NCI-H748 (cell line): ENCODE data around the gene CDRT15L2.
"Not testable (repeated sequence)": the region's sequence is repeated elsewhere in the genome, so short reads cannot be mapped to it uniquely, and the experiment has no call there.

Experiments
- DNase-seq: peaks from one replicate; lab custom pipeline; 2025; ENCODE audit not compliant: unreplicated experiment; lab: John Stamatoyannopoulos, UW

The CDRT15L2 gene

GRCh38 chr17:20579424-20579823 is at the start of gene CDRT15L2:
CDRT15L2 (plus strand) TSS chr17:20579724; CDS start chr17:20579744, 20 bp downstream.
- DNase-seq = not testable (repeated sequence)

GRCh38 chr17:20530104-20530503 is 49.4 kb upstream of the CDRT15L2 start:
- DNase-seq = not testable (repeated sequence)

GRCh38 chr17:20532544-20533090 is 46.9 kb upstream of the CDRT15L2 start:
- not testable (repeated sequence) for DNase-seq

GRCh38 chr17:20533206-20533605 is 46.3 kb upstream of the CDRT15L2 start:
- peak; percentile 43 for DNase-seq

GRCh38 chr17:20534711-20535550 is 44.6 kb upstream of the CDRT15L2 start:
- peak; percentile 93 for DNase-seq

GRCh38 chr17:20540414-20540813 is 39.1 kb upstream of the CDRT15L2 start:
- DNase-seq = not testable (repeated sequence)

- DNase-seq = not testable (repeated sequence)
These were observed 38.7 kb upstream of the CDRT15L2 start for GRCh38 chr17:20540865-20541264.

- not testable (repeated sequence) for DNase-seq
These were observed 37.5 kb upstream of the CDRT15L2 start for GRCh38 chr17:20541853-20542546.

- DNase-seq = not testable (repeated sequence)
These were observed 31.6 kb upstream of the CDRT15L2 start for GRCh38 chr17:20547923-20548322.

GRCh38 chr17:20552920-20553319 is 26.6 kb upstream of the CDRT15L2 start:
- DNase-seq = not testable (repeated sequence)

- not testable (repeated sequence) for DNase-seq
These were observed 24.8 kb upstream of the CDRT15L2 start for GRCh38 chr17:20554728-20555127.

- not testable (repeated sequence) for DNase-seq
These were observed 24.2 kb upstream of the CDRT15L2 start for GRCh38 chr17:20555135-20556010.

- DNase-seq = not testable (repeated sequence)
These were observed 21.4 kb upstream of the CDRT15L2 start for GRCh38 chr17:20558096-20558495.

GRCh38 chr17:20559018-20559417 is 20.5 kb upstream of the CDRT15L2 start:
- DNase-seq = not testable (repeated sequence)

- DNase-seq = no peak
These were observed 16.9 kb upstream of the CDRT15L2 start for GRCh38 chr17:20562587-20562986.

GRCh38 chr17:20565245-20565644 is 14.3 kb upstream of the CDRT15L2 start:
- not testable (repeated sequence) for DNase-seq

GRCh38 chr17:20565711-20566110 is 13.8 kb upstream of the CDRT15L2 start:
- no peak for DNase-seq

- not testable (repeated sequence) for DNase-seq
These were observed 12.8 kb upstream of the CDRT15L2 start for GRCh38 chr17:20566736-20567135.

- not testable (repeated sequence) for DNase-seq
These were observed 12.1 kb upstream of the CDRT15L2 start for GRCh38 chr17:20567421-20567820.

- DNase-seq = not testable (repeated sequence)
These were observed 10.9 kb upstream of the CDRT15L2 start for GRCh38 chr17:20568604-20569003.

- DNase-seq = not testable (repeated sequence)
These were observed 7.9 kb upstream of the CDRT15L2 start for GRCh38 chr17:20571653-20572052.
